ENCODE results near the gene PLGLB1. TPM values are rescaled to one million over a fixed set of nuclear protein-coding genes. Genes with fewer than 3 reads are reported as not detected.
"Not testable (repeated sequence)": the region's sequence is repeated elsewhere in the genome, so short reads cannot be mapped to it uniquely, and the experiment has no call there.

The PLGLB1 gene
- total RNA-seq, 1 experiment from 2014 or later, result 1.2 TPM

DNA sequence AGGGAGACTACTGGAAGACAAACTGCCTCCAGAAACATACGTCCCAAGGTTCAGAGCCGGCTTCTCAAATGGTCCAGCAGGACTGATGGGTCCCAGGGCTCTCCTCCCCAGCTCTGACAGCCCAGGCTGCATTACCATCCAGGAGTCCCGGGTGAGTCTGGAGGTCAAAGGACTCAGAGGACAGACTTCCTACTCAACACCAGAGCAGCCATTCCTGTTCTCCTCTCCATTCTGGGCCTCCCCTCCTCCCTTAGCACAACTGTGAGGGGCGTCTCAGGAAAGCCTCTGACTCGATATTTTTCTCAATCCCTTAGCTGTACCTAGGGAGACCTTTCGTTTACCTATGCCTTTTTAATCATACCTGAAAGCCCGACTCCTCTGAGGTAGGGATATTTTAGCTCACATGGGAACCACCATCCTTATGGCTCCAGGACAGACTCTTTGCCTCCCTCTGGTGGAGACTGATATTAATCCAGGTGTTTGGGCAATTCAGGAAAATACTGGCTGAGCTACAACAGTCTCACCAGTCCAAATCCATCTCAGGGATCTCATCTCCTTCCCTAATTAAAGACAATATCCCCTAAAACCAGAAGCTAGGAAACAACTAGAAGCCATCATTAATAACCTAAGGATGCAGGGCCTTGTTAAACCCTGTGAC is 19.8 kb upstream of the PLGLB1 start:
- H3K27ac ChIP-seq (ENCODE audit: insufficient read length, low read depth, low read length); H3K9me3 Mint-ChIP-seq; H3K27ac Mint-ChIP-seq; H3K4me1 Mint-ChIP-seq; H3K23me2 ChIP-seq (ENCODE audit: insufficient read length, low read depth, low read length, poor library complexity, severe bottlenecking); DNase-seq; H3K4me1 ChIP-seq (ENCODE audit: insufficient read depth, low read length); H3K18ac ChIP-seq (ENCODE audit: insufficient read length, low read depth, low read length); H3K56ac ChIP-seq (ENCODE audit: insufficient read length, low read depth, low read length); H3K27me3 Mint-ChIP-seq (ENCODE audit: low read depth); H3K14ac ChIP-seq (ENCODE audit: insufficient read depth, low read length); H3K36me3 Mint-ChIP-seq (ENCODE audit: insufficient read depth in 1 of 3, low read depth in 3 of 3); H2BK120ac ChIP-seq (ENCODE audit: low read depth, low read length, poor library complexity, severe bottlenecking); H2BK12ac ChIP-seq (ENCODE audit: insufficient read length, low read depth, low read length); H2BK5ac ChIP-seq (ENCODE audit: insufficient read length, low read length); H2BK20ac ChIP-seq (ENCODE audit: low read depth, low read length, poor library complexity, severe bottlenecking); H4K8ac ChIP-seq (replicated peaks; ENCODE audit: insufficient read length, low read depth, low read length); H3K4me2 ChIP-seq (ENCODE audit: insufficient read depth, insufficient read length, low read length); H3K4ac ChIP-seq (ENCODE audit: low read depth, low read length); H4K20me1 ChIP-seq (ENCODE audit: control insufficient read depth, insufficient read depth, insufficient read length); H4K5ac ChIP-seq (ENCODE audit: insufficient read length, low read depth, low read length); H3K23ac ChIP-seq (ENCODE audit: insufficient read length, low read depth, low read length); H2AK5ac ChIP-seq (ENCODE audit: insufficient read length, low read length); H2BK15ac ChIP-seq (ENCODE audit: low read depth, low read length); H3K9ac ChIP-seq (ENCODE audit: extremely low read depth, insufficient read length, low read length); H3K27me3 ChIP-seq (ENCODE audit: insufficient read depth, low read length); H4K91ac ChIP-seq (ENCODE audit: insufficient read length, low read depth, low read length); H3K4me3 Mint-ChIP-seq; H3K79me1 ChIP-seq (ENCODE audit: insufficient read depth, low read depth, low read length, poor library complexity, severe bottlenecking); H3K79me2 ChIP-seq (ENCODE audit: insufficient read depth, low read length); H2AFZ ChIP-seq (ENCODE audit: low read length); H3T11ph ChIP-seq (ENCODE audit: low read length); H3K9me3 ChIP-seq (ENCODE audit: control insufficient read depth, low read depth, low read length): not testable (repeated sequence)
- WGBS (ENCODE audit: extremely low coverage, insufficient read length, low lambda C conversion rate), result no CpG with 5 or more reads among the region's 7 CpGs
- TF ChIP-seq, protein P1, sequence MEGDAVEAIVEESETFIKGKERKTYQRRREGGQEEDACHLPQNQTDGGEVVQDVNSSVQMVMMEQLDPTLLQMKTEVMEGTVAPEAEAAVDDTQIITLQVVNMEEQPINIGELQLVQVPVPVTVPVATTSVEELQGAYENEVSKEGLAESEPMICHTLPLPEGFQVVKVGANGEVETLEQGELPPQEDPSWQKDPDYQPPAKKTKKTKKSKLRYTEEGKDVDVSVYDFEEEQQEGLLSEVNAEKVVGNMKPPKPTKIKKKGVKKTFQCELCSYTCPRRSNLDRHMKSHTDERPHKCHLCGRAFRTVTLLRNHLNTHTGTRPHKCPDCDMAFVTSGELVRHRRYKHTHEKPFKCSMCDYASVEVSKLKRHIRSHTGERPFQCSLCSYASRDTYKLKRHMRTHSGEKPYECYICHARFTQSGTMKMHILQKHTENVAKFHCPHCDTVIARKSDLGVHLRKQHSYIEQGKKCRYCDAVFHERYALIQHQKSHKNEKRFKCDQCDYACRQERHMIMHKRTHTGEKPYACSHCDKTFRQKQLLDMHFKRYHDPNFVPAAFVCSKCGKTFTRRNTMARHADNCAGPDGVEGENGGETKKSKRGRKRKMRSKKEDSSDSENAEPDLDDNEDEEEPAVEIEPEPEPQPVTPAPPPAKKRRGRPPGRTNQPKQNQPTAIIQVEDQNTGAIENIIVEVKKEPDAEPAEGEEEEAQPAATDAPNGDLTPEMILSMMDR (conservative IDR thresholded peaks at IDR 0.05), result peak; percentile 49; the same call in 2 of the 3 replicates

DNA sequence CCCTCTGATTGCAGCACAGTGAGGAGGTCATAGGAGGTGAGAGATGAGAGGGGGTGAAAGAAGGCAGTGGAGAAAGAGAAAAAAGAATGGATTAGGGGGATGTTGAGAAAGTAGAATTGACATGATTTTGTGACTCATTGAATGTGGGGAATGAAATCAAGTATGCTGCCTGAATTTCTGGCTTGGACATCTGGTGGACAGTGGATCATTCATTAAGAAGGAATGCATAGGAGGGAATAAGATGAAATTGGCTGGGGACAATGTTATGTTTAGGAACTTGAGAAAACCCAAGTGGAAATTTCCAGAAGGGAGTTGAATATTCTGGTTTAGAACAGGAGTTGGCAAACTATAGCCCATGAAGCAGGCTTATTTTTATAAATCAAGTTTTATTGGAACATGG is 7.0 kb upstream of the PLGLB1 start:
- H3K23ac ChIP-seq (ENCODE audit: insufficient read length, low read depth, low read length); H2AFZ ChIP-seq (ENCODE audit: low read length); H3K4me2 ChIP-seq (ENCODE audit: insufficient read depth, insufficient read length, low read length); H3K14ac ChIP-seq (ENCODE audit: insufficient read depth, low read length); H3K9ac ChIP-seq (ENCODE audit: extremely low read depth, insufficient read length, low read length); H4K20me1 ChIP-seq (ENCODE audit: control insufficient read depth, insufficient read depth, insufficient read length); H3K4me1 Mint-ChIP-seq; H2AK5ac ChIP-seq (ENCODE audit: insufficient read length, low read length); DNase-seq; H3K9me3 Mint-ChIP-seq; H2BK120ac ChIP-seq (ENCODE audit: low read depth, low read length, poor library complexity, severe bottlenecking); H3K9me3 ChIP-seq (ENCODE audit: control insufficient read depth, low read depth, low read length); H2BK5ac ChIP-seq (ENCODE audit: insufficient read length, low read length); H4K5ac ChIP-seq (ENCODE audit: insufficient read length, low read depth, low read length); H3K23me2 ChIP-seq (ENCODE audit: insufficient read length, low read depth, low read length, poor library complexity, severe bottlenecking); H2BK15ac ChIP-seq (ENCODE audit: low read depth, low read length); H3K79me1 ChIP-seq (ENCODE audit: insufficient read depth, low read depth, low read length, poor library complexity, severe bottlenecking); H4K8ac ChIP-seq (replicated peaks; ENCODE audit: insufficient read length, low read depth, low read length); H3K27me3 ChIP-seq (ENCODE audit: insufficient read depth, low read length); H3T11ph ChIP-seq (ENCODE audit: low read length); H3K4me1 ChIP-seq (ENCODE audit: insufficient read depth, low read length); H3K27ac Mint-ChIP-seq; H3K36me3 Mint-ChIP-seq (ENCODE audit: insufficient read depth in 1 of 3, low read depth in 3 of 3); H3K79me2 ChIP-seq (ENCODE audit: insufficient read depth, low read length); H3K4ac ChIP-seq (ENCODE audit: low read depth, low read length); H3K27me3 Mint-ChIP-seq (ENCODE audit: low read depth); H2BK20ac ChIP-seq (ENCODE audit: low read depth, low read length, poor library complexity, severe bottlenecking); H2BK12ac ChIP-seq (ENCODE audit: insufficient read length, low read depth, low read length); H3K56ac ChIP-seq (ENCODE audit: insufficient read length, low read depth, low read length); H3K27ac ChIP-seq (ENCODE audit: insufficient read length, low read depth, low read length); H4K91ac ChIP-seq (ENCODE audit: insufficient read length, low read depth, low read length); H3K4me3 Mint-ChIP-seq; H3K18ac ChIP-seq (ENCODE audit: insufficient read length, low read depth, low read length): not testable (repeated sequence)

All from H9 (cell line).